ENCODE measurements around the gene UBA7. TPM values are rescaled to one million over a fixed set of nuclear protein-coding genes. Genes with fewer than 3 reads are reported as not detected.

Gene UBA7
- total and polyA plus RNA-seq, 2 of the 13 experiments (the other 11 are each of a cell fraction or from before 2014, with no cell fraction given), result 9.5 to 16.5 TPM

DNA sequence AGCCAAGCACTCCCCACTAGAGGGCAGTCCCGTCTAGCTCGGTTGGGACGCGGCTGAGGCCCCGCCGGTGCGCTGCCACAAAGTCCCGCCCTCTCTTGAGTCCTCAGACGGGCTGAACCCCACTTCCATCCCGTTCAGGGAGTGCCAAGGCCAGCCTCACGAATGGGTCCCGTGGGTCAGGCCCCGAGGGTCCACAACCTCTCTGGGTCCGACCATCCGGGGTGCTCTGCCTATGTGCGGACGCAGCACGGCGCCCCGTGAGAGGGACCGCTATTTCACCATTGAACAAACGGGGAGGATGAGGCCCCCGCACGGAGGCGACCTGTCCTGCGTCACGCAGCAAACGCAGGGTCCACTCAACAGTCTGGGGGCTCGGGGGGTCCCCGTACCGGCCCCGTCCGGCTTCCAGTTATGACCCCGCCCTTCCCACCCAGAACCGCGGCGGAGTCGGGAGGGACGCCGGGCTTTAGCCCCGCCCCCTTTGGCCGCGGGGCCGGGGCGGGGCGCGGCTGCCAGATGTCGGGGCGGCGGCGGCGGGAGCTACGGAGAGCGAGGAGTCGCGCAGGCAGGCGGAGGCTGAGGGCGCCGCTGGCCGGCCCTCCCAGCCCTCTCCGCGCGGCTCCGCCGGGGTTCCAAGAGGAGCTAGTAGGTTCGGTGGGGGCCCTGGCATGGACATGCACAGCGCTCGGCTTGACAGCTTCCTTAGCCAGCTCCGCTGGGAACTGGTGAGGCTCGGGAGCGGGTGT lies 10.9 kb downstream of the UBA7 start, which contains the start of gene INKA1 (continued):
- TF ChIP-seq ZNF768 (CRISPR knock-in tag; IDR thresholded peaks at IDR 0.05) (peak; percentile 63; the same call in 1 of the 2 replicates), IKZF4 (CRISPR knock-in tag; IDR thresholded peaks at IDR 0.05; ENCODE audit: borderline replicate concordance, low read depth, not compliant biosample characterization) (no peak), RAD21 (CRISPR knock-in tag; IDR thresholded peaks at IDR 0.05) (peak; percentile 98), RBAK (CRISPR knock-in tag; IDR thresholded peaks at IDR 0.05) (peak; percentile 59; the same call in 1 of the 2 replicates), ZNF777 (CRISPR knock-in tag; IDR thresholded peaks at IDR 0.05) (peak; percentile 97), ZNF138 (CRISPR knock-in tag; IDR thresholded peaks at IDR 0.05; ENCODE audit: low read depth) (peak; percentile 9; the same call in 1 of the 2 replicates), ZNF605 (CRISPR knock-in tag; IDR thresholded peaks at IDR 0.05) (peak; percentile 64; the same call in 1 of the 2 replicates), HDAC1 (CRISPR knock-in tag; IDR thresholded peaks at IDR 0.05) (peak; percentile 77), PHF5A (CRISPR knock-in tag; IDR thresholded peaks at IDR 0.05; ENCODE audit: low read depth, unreplicated experiment) (peak; percentile 72), ZZZ3 (CRISPR knock-in tag; IDR thresholded peaks at IDR 0.05; ENCODE audit: borderline replicate concordance) (no peak), MEIS2 (CRISPR knock-in tag; IDR thresholded peaks at IDR 0.05) (0 out of 2 replicates have a peak, but pooled peaks have one; percentile 24), FOSL2 (CRISPR knock-in tag; IDR thresholded peaks at IDR 0.05) (peak; percentile 25; the same call in 1 of the 2 replicates), WIZ (CRISPR knock-in tag; IDR thresholded peaks at IDR 0.05) (no peak), MYNN (CRISPR knock-in tag; IDR thresholded peaks at IDR 0.05; ENCODE audit: low read depth) (no peak), GATAD1 (CRISPR knock-in tag; IDR thresholded peaks at IDR 0.05) (peak; percentile 56), GTF3A (CRISPR knock-in tag; conservative IDR thresholded peaks at IDR 0.05) (no peak), HDAC2 (CRISPR knock-in tag; IDR thresholded peaks at IDR 0.05) (peak; percentile 54), ZNF616 (CRISPR knock-in tag; IDR thresholded peaks at IDR 0.05; ENCODE audit: low read depth) (0 out of 2 replicates have a peak, but pooled peaks have one; percentile 39), ZNF225 (CRISPR knock-in tag; IDR thresholded peaks at IDR 0.05) (peak; percentile 62; the same call in 1 of the 2 replicates), GTF2F1 (IDR thresholded peaks at IDR 0.05; ENCODE audit: low read length) (no peak), REPIN1 (CRISPR knock-in tag; IDR thresholded peaks at IDR 0.05; ENCODE audit: borderline replicate concordance, low read depth) (0 out of 2 replicates have a peak, but pooled peaks have one; percentile 27), HES4 (CRISPR knock-in tag; IDR thresholded peaks at IDR 0.05; ENCODE audit: borderline replicate concordance) (peak; percentile 0; the same call in 1 of the 2 replicates), RXRA (CRISPR knock-in tag; IDR thresholded peaks at IDR 0.05) (peak; percentile 67; the same call in 1 of the 2 replicates), ESRRA (CRISPR knock-in tag; IDR thresholded peaks at IDR 0.05; ENCODE audit: low read depth) (0 out of 2 replicates have a peak, but pooled peaks have one; percentile 6)
- TF ChIP-seq, protein P1, sequence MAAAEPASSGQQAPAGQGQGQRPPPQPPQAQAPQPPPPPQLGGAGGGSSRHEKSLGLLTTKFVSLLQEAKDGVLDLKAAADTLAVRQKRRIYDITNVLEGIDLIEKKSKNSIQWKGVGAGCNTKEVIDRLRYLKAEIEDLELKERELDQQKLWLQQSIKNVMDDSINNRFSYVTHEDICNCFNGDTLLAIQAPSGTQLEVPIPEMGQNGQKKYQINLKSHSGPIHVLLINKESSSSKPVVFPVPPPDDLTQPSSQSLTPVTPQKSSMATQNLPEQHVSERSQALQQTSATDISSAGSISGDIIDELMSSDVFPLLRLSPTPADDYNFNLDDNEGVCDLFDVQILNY (CRISPR knock-in tag; conservative IDR thresholded peaks at IDR 0.05), result 0 out of 2 replicates have a peak, but pooled peaks have one; percentile 12
- TF ChIP-seq, protein P2, sequence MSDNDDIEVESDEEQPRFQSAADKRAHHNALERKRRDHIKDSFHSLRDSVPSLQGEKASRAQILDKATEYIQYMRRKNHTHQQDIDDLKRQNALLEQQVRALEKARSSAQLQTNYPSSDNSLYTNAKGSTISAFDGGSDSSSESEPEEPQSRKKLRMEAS (IDR thresholded peaks at IDR 0.05), result peak; percentile 65
- TF ChIP-seq, protein P3, sequence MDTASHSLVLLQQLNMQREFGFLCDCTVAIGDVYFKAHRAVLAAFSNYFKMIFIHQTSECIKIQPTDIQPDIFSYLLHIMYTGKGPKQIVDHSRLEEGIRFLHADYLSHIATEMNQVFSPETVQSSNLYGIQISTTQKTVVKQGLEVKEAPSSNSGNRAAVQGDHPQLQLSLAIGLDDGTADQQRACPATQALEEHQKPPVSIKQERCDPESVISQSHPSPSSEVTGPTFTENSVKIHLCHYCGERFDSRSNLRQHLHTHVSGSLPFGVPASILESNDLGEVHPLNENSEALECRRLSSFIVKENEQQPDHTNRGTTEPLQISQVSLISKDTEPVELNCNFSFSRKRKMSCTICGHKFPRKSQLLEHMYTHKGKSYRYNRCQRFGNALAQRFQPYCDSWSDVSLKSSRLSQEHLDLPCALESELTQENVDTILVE (CRISPR knock-in tag; IDR thresholded peaks at IDR 0.05), result peak; percentile 70; the same call in 1 of the 2 replicates
- TF ChIP-seq, protein P4, sequence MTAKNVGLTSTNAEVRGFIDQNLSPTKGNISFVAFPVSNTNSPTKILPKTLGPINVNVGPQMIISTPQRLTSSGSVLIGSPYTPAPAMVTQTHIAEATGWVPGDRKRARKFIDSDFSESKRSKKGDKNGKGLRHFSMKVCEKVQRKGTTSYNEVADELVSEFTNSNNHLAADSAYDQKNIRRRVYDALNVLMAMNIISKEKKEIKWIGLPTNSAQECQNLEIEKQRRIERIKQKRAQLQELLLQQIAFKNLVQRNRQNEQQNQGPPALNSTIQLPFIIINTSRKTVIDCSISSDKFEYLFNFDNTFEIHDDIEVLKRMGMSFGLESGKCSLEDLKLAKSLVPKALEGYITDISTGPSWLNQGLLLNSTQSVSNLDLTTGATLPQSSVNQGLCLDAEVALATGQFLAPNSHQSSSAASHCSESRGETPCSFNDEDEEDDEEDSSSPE (CRISPR knock-in tag; IDR thresholded peaks at IDR 0.05), result peak; percentile 72; the same call in 1 of the 2 replicates

All from HepG2 (cell line).